T-helper 17 cell (primary cell): ENCODE data around the gene PCDH9. TPM values are rescaled to one million over a fixed set of nuclear protein-coding genes. Genes with fewer than 3 reads are reported as not detected.

Source experiments
- ATAC-seq: fragments of 150-1000 bp; cut with Tn5 transposase; 2 replicates; pipeline ENCODE4 v1.10.0; 2021; ENCODE audit warnings: mild to moderate bottlenecking, moderate library complexity
- DNase-seq, 3 donors: peaks; one replicate each; pipeline versions ENCODE4 v3.0.0 to v3.0.0-alpha.2; 2020 to 2021
- H3K9me3 ChIP-seq: one replicate; pipeline ENCODE4 v1.7.0; 2013; ENCODE audit warnings: low read length, mild to moderate bottlenecking; ENCODE audit not compliant: control insufficient read depth, poor library complexity, severe bottlenecking
- H3K27ac Mint-ChIP-seq: one replicate; pipeline ENCODE4 v1.8.0; 2022; ENCODE audit warnings: mild to moderate bottlenecking, moderate library complexity, mixed read lengths
- H3K27me3 Mint-ChIP-seq: one replicate; pipeline ENCODE4 v1.8.0; 2022; ENCODE audit warnings: mixed read lengths
- H3K36me3 Mint-ChIP-seq: one replicate; pipeline ENCODE4 v1.8.0; 2022; ENCODE audit warnings: low read depth, mixed read lengths
- H3K4me1 Mint-ChIP-seq: one replicate; pipeline ENCODE4 v1.8.0; 2022; ENCODE audit warnings: mild to moderate bottlenecking, mixed read lengths
- H3K4me3 Mint-ChIP-seq: one replicate; pipeline ENCODE4 v1.8.0; 2022; ENCODE audit warnings: mild to moderate bottlenecking, moderate library complexity, mixed read lengths
- total RNA-seq, 4 donors: library from RNA in 2 of 4; stranded (reverse) in 2 of 4; gene quantifications; one replicate each; pipeline ENCODE4 v1.2.3 and lab custom pipeline; 2022 to 2026

The PCDH9 gene
- total RNA-seq, 2 donors from 2014 or later = 0.50 to 0.67 TPM

GRCh38 chr13:66358564-66358963, 871.6 kb downstream of the PCDH9 start:
- ATAC-seq (no peak), DNase-seq (no peak)
- no peaks in the 10 kb centered on the region for H3K27me3 Mint-ChIP-seq
- no peaks in the 10 kb centered on the region for H3K4me1 Mint-ChIP-seq
- no peak overlapping the region for H3K27ac Mint-ChIP-seq
- no peak overlapping the region for H3K4me3 Mint-ChIP-seq
- peaks cover 2% of the 10 kb centered on the region for H3K9me3 ChIP-seq
- no peaks in the 10 kb centered on the region for H3K36me3 Mint-ChIP-seq

- Mint-ChIP-seq H3K36me3 (no peaks in the 10 kb centered on the region), H3K27ac (no peak overlapping the region), H3K4me3 (no peak overlapping the region), H3K27me3 (no peaks in the 10 kb centered on the region), H3K4me1 (no peaks in the 10 kb centered on the region)
- peaks cover 2% of the 10 kb centered on the region for H3K9me3 ChIP-seq
- DNase-seq (no peak), ATAC-seq (no peak)
Measured at GRCh38 chr13:66357463-66357862, 872.7 kb downstream of the PCDH9 start.

- peaks cover 2% of the 10 kb centered on the region for H3K9me3 ChIP-seq
- no peaks in the 10 kb centered on the region for H3K27me3 Mint-ChIP-seq
- no peak overlapping the region for H3K27ac Mint-ChIP-seq
- ATAC-seq (no peak), DNase-seq (no peak)
- H3K4me3 Mint-ChIP-seq = no peak overlapping the region
- H3K36me3 Mint-ChIP-seq = no peaks in the 10 kb centered on the region
- no peaks in the 10 kb centered on the region for H3K4me1 Mint-ChIP-seq
Measured at GRCh38 chr13:66354879-66355751, 875.0 kb downstream of the PCDH9 start.

DNA sequence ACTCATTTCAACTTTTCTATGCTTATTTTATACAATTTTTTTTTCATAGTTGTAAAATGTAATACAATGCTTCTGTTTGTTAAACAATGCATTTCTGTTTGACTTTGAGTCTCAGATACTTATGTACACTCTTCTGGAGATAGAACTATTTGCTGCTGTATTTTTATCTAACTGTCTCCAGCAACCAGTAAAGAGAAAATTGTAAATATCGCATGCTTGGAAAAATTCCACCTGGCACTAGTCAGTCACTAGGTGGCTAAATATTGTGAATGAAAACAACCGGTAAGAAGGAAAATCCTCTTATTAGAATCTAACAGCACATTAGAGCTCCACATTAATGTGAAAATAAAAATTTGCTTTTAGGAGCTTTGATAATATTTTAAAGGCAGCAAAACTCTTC, 876.5 kb downstream of the PCDH9 start:
- H3K36me3 Mint-ChIP-seq = no peaks in the 10 kb centered on the region
- H3K4me1 Mint-ChIP-seq = no peaks in the 10 kb centered on the region
- H3K9me3 ChIP-seq = peaks cover 2% of the 10 kb centered on the region
- no peak overlapping the region for H3K4me3 Mint-ChIP-seq
- DNase-seq (no peak), ATAC-seq (no peak)
- H3K27me3 Mint-ChIP-seq = no peaks in the 10 kb centered on the region
- no peak overlapping the region for H3K27ac Mint-ChIP-seq

GRCh38 chr13:66349966-66350365, 880.2 kb downstream of the PCDH9 start:
- peaks cover 2% of the 10 kb centered on the region for H3K9me3 ChIP-seq
- Mint-ChIP-seq H3K27me3 (no peaks in the 10 kb centered on the region), H3K4me3 (no peak overlapping the region), H3K27ac (no peak overlapping the region), H3K4me1 (no peaks in the 10 kb centered on the region), H3K36me3 (no peaks in the 10 kb centered on the region)
- no peak for ATAC-seq
- no peak for DNase-seq

GRCh38 chr13:66348745-66349690, 881.1 kb downstream of the PCDH9 start:
- Mint-ChIP-seq H3K27ac (no peak overlapping the region), H3K4me1 (no peaks in the 10 kb centered on the region), H3K4me3 (no peak overlapping the region), H3K36me3 (no peaks in the 10 kb centered on the region), H3K27me3 (no peaks in the 10 kb centered on the region)
- DNase-seq = no peak
- no peak for ATAC-seq
- no peaks in the 10 kb centered on the region for H3K9me3 ChIP-seq

DNA sequence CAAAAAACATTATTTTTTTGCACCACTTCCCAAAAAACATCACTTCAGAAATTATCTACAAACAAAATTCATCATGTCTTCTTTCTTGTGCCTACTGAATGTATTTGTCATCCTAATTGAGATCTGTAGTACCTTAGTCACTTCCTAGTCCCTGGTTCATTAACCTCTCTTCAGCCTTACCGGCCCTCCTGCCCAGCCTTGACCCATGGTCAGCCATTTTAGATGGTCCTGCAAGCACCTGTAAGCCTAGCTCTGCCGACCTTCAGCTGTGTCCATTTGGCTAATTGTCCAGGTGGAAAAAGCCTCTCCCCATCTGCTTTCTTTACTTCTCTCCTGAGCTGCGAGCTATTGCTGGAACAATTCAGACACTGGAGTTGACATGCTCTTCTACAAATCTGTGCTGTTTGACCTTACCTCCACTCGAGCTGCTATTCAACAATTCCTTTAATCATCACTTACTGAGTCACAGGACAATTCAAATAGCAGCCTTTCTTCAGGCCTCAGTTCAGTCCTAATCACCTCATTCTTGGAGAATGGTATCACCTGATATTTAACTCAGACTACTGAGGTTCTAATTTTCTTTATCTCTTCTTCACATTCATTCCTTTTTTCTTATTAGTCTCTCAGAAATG, 882.5 kb downstream of the PCDH9 start:
- H3K36me3 Mint-ChIP-seq = no peaks in the 10 kb centered on the region

DNA sequence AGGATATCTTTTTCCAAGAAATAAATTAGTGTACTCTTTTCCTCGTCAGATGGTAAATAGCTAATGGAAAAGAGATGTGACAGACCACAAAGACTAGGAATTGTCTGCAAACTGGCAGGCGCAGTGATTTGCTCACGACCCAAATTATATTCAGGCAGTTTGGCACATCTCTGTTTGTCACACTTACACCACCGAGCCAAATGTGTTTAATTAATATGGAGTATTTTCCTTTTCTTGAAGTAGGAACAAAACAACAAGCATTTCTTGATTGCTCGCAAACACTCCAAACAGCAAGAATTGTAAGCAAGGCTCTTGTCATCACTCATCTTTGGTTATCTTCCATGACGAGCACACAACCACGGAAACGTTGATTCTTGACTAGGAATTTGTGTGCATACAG, 884.2 kb downstream of the PCDH9 start:
- Mint-ChIP-seq H3K36me3 (no peaks in the 10 kb centered on the region), H3K27me3 (no peaks in the 10 kb centered on the region), H3K27ac (no peak overlapping the region), H3K4me3 (no peak overlapping the region), H3K4me1 (no peaks in the 10 kb centered on the region)
- no peak for ATAC-seq
- H3K9me3 ChIP-seq = no peaks in the 10 kb centered on the region
- no peak for DNase-seq

More for the DNA sequence above, 882.5 kb downstream of the PCDH9 start:
- no peaks in the 10 kb centered on the region for H3K27me3 Mint-ChIP-seq
- H3K9me3 ChIP-seq = no peaks in the 10 kb centered on the region
- H3K4me3 Mint-ChIP-seq = no peak overlapping the region
- H3K4me1 Mint-ChIP-seq = no peaks in the 10 kb centered on the region
- DNase-seq (no peak), ATAC-seq (no peak)
- no peak overlapping the region for H3K27ac Mint-ChIP-seq

DNA sequence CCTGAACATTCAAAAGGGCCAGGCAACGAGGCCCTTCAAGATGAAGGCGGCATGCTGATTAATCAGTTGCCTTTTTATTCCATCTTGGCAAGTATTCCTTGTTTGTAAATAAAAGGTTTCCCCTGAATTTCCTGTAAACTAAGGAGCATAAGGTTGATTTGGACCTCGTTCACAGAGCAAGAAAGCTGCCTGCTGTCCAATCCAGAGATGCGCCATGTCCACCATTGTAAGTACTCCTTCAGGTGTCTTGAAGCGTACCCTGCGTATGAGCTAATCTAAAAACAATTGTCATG, 884.7 kb downstream of the PCDH9 start:
- no peaks in the 10 kb centered on the region for H3K27me3 Mint-ChIP-seq
- H3K9me3 ChIP-seq = no peaks in the 10 kb centered on the region
- no peak overlapping the region for H3K27ac Mint-ChIP-seq
- H3K4me3 Mint-ChIP-seq = no peak overlapping the region
- no peak for ATAC-seq
- H3K4me1 Mint-ChIP-seq = no peaks in the 10 kb centered on the region
- DNase-seq = no peak
- H3K36me3 Mint-ChIP-seq = no peaks in the 10 kb centered on the region

DNA sequence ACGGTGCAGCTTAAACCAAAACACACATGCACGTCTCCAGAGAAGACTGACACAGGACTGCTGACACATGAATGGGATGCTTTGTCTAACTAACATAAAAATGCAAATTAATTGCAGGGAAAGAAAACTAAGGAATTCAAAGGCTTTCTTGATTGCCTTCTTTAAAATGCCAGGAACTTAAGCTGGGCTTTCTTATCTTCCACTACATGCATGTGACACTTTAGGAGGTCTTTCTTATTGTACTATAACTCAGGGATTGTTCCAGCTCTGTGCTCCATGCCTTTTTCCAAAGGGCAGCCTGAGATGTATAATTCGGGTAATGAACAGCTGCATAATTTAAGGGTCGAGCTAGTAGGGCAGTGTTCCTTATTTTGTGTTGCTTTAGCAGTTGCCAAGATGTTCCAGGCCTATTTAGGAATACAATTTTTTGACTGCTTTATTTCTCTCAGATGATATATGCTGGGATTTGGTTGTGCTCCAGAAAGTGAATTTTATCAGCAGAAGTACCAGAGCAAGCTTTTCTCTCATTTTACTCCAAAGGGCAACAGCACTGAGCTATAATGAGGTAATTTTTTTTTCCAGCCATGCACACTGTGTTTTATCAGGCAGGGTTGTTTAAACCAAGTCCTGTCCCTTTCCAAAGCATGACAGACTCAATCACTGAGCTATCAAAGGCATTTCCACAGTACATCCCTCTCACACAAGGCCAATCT, 885.2 kb downstream of the PCDH9 start:
- Mint-ChIP-seq H3K36me3 (no peaks in the 10 kb centered on the region), H3K4me3 (no peak overlapping the region), H3K4me1 (no peaks in the 10 kb centered on the region), H3K27me3 (no peaks in the 10 kb centered on the region), H3K27ac (no peak overlapping the region)
- ATAC-seq = no peak
- DNase-seq = no peak
- no peaks in the 10 kb centered on the region for H3K9me3 ChIP-seq

GRCh38 chr13:66343224-66343828, 886.8 kb downstream of the PCDH9 start:
- Mint-ChIP-seq H3K4me1 (no peaks in the 10 kb centered on the region), H3K27me3 (no peaks in the 10 kb centered on the region), H3K4me3 (no peak overlapping the region), H3K36me3 (no peaks in the 10 kb centered on the region), H3K27ac (no peak overlapping the region)
- no peaks in the 10 kb centered on the region for H3K9me3 ChIP-seq
- ATAC-seq (no peak), DNase-seq (no peak)

DNA sequence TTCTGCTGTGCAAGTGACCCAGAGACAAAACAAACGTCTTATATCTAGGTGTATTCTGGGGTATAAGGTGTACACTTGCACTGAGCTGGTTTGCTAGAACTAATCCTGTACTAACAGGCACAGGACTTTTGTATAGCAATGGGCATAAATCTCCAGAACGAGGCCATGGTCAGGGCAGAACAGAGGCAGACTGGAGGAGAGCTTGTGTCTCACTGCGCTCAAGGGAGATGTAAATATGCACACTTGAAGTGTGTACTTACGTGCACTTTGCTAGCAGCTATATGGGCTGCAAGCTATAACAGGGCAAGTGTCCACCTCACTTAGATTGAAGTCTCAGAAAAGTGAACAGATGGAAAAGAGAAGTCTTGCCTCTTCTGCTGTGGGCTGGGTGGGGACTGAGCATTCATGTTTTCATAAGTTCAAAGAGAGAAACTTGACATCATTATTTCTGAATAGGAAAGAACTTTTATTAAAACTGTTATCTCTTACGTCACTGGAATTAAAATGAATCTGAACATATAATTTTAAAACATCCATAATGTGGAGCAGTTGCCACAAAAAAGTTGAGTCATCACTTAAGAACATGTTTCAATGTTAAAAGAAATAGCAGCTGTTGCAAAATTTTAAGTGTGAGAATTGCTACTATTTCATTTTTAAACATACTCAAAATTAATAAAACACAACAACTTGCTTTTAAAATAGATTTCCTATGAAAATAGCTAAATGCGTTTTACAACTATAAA, 888.3 kb downstream of the PCDH9 start:
- no peaks in the 10 kb centered on the region for H3K9me3 ChIP-seq
- Mint-ChIP-seq H3K4me1 (no peaks in the 10 kb centered on the region), H3K36me3 (no peaks in the 10 kb centered on the region), H3K27ac (no peak overlapping the region), H3K4me3 (no peak overlapping the region), H3K27me3 (no peaks in the 10 kb centered on the region)
- DNase-seq (no peak), ATAC-seq (no peak)
